ENCODE measurements around the gene ZCCHC17. TPM values are rescaled to one million over a fixed set of nuclear protein-coding genes. Genes with fewer than 3 reads are reported as not detected.

Gene ZCCHC17
- total RNA-seq, 2 donors from 2014 or later, result 13.1 to 21.7 TPM

DNA sequence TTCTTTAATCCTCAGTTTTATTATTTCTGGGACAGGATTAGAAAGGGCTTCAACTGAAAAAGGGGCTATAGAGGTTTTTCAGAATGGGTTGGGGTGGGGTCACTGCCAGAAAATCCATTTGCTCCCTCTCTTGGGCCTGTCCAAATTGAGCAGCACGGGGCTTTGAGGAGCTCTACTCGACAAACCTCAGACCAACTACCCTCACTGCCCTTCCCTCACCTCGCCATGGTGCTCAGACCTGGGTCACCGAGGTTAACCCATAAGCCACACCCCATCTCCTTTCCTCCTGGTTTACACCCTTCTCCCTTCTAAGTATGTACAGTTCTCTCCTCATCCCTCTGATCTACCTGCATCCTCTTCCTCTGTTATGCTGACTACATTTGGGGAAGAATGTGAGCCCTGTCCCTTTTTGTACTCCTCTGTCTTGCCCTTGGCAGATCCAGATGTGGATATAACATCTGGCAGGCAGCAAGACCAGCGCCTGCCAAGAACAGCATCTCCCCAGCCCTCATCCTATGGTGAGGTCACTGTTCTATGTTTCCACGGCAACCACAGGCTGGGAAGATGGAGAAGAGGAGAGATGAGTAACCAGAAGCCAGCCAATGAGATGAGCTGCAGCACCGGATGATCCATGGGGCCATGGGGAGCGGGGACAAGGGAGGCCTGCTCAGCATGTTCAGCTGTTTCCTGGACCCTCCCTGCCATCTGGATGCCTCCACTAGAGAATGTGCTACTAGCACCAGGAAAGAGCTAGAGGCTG is 79.7 kb downstream of the ZCCHC17 start:
- no peaks in the 10 kb centered on the region for H3K36me3 ChIP-seq
- H3K27ac ChIP-seq, result no peak overlapping the region
- no peaks in the 10 kb centered on the region for H3K9me3 ChIP-seq
- ATAC-seq (ENCODE audit: insufficient number of reproducible peaks, low FRiP score, low read depth), result no peak
- peaks cover 18 to 62% of the 10 kb centered on the region in 2 donors for H3K4me1 ChIP-seq (ENCODE audit: control insufficient read depth in 1 of 2, low read depth in 2 of 2)
- TF ChIP-seq, protein P1, sequence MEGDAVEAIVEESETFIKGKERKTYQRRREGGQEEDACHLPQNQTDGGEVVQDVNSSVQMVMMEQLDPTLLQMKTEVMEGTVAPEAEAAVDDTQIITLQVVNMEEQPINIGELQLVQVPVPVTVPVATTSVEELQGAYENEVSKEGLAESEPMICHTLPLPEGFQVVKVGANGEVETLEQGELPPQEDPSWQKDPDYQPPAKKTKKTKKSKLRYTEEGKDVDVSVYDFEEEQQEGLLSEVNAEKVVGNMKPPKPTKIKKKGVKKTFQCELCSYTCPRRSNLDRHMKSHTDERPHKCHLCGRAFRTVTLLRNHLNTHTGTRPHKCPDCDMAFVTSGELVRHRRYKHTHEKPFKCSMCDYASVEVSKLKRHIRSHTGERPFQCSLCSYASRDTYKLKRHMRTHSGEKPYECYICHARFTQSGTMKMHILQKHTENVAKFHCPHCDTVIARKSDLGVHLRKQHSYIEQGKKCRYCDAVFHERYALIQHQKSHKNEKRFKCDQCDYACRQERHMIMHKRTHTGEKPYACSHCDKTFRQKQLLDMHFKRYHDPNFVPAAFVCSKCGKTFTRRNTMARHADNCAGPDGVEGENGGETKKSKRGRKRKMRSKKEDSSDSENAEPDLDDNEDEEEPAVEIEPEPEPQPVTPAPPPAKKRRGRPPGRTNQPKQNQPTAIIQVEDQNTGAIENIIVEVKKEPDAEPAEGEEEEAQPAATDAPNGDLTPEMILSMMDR (IDR thresholded peaks at IDR 0.05), result no peak
- no peak overlapping the region for H3K4me3 ChIP-seq
- no peaks in the 10 kb centered on the region for H3K27me3 ChIP-seq (replicated peaks; ENCODE audit: insufficient read depth)
- no peak for DNase-seq (ENCODE audit: low spot score)

DNA sequence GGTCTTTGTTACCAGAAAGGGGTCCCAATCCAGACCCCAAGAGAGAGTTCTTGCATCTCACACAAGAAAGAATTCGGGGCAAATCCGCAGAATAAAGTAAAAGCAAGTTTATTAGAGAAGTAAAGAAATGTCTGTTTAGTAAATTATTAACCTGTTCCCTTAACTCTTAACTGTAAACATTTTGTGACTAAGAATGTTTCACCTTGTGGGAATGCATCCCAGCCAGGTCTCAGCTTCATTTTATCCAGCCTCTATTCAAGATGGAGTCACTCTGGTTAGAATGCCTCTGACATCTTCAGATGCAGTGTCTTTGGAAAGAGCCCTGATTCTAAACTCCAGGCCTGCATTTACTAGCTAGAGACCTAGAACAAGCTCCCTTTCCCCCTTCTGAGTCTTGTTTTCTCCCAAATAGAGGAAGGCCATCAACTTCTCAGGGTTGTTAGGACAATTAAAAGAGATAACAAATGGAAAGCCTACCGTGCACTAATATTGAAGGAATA is 80.6 kb downstream of the ZCCHC17 start:
- H3K27ac ChIP-seq, result no peak overlapping the region
- no peak for ATAC-seq (ENCODE audit: insufficient number of reproducible peaks, low FRiP score, low read depth)
- no peak for DNase-seq (ENCODE audit: low spot score)
- no peaks in the 10 kb centered on the region for H3K9me3 ChIP-seq
- peaks cover 16 to 60% of the 10 kb centered on the region in 2 donors for H3K4me1 ChIP-seq (ENCODE audit: control insufficient read depth in 1 of 2, low read depth in 2 of 2)
- no peaks in the 10 kb centered on the region for H3K36me3 ChIP-seq
- TF ChIP-seq, protein P1 (IDR thresholded peaks at IDR 0.05), result no peak
- no peak overlapping the region for H3K4me3 ChIP-seq
- H3K27me3 ChIP-seq (replicated peaks; ENCODE audit: insufficient read depth), result no peaks in the 10 kb centered on the region

DNA sequence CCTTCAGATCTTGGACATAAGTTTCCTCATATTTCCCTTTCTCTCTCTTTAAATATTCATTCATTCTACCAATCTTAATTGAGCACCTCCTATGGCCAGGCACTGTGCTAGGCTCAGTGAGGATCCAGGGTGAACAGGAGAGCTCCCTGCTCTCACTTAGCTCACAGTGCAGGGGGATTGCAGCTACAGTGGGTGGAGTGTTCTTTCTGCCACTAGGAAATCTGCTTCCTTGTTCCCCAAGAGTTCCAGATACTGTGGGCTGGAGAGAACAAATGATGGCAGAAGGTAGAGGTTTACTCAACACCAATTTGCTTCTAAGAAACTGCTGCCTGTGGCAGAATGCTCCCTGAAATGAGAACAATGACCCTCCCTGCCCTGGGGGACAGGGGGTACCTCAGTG is 81.2 kb downstream of the ZCCHC17 start:
- Histone ChIP-seq H3K27me3 (replicated peaks; ENCODE audit: insufficient read depth) (no peaks in the 10 kb centered on the region), H3K36me3 (no peaks in the 10 kb centered on the region), H3K9me3 (no peaks in the 10 kb centered on the region), H3K27ac (no peak overlapping the region), H3K4me3 (no peak overlapping the region), H3K4me1 (ENCODE audit: control insufficient read depth in 1 of 2, low read depth in 2 of 2) (peaks cover 12 to 55% of the 10 kb centered on the region in 2 donors)
- TF ChIP-seq, protein P1 (IDR thresholded peaks at IDR 0.05), result no peak
- ATAC-seq (ENCODE audit: insufficient number of reproducible peaks, low FRiP score, low read depth) (no peak), DNase-seq (ENCODE audit: low spot score) (no peak)

DNA sequence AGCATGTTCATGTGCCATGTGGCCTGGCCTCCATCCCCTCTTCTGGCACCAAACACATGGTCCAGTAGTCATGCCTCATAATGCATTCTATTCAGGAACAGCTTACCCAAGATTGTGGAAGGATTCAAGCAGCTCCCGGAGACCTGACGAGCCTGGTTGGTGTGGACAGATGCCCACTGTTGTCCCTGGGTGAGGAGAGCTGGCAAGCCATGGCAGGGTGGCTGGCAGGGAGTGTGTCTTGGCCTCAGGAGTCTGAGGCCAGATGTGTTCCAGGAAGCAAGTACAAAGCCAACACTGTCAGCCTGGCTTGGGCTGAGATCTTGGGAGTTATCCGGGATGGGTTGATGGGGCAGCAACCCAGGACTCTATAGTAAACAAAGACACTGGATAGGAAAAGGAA is 83.3 kb downstream of the ZCCHC17 start:
- Histone ChIP-seq H3K4me1 (ENCODE audit: control insufficient read depth in 1 of 2, low read depth in 2 of 2) (peaks cover 0 to 34% of the 10 kb centered on the region in 2 donors), H3K36me3 (no peaks in the 10 kb centered on the region), H3K9me3 (no peaks in the 10 kb centered on the region), H3K27me3 (replicated peaks; ENCODE audit: insufficient read depth) (no peaks in the 10 kb centered on the region), H3K27ac (no peak overlapping the region), H3K4me3 (no peak overlapping the region)
- TF ChIP-seq, protein P1 (IDR thresholded peaks at IDR 0.05), result no peak
- DNase-seq (ENCODE audit: low spot score) (no peak), ATAC-seq (ENCODE audit: insufficient number of reproducible peaks, low FRiP score, low read depth) (no peak)

DNA sequence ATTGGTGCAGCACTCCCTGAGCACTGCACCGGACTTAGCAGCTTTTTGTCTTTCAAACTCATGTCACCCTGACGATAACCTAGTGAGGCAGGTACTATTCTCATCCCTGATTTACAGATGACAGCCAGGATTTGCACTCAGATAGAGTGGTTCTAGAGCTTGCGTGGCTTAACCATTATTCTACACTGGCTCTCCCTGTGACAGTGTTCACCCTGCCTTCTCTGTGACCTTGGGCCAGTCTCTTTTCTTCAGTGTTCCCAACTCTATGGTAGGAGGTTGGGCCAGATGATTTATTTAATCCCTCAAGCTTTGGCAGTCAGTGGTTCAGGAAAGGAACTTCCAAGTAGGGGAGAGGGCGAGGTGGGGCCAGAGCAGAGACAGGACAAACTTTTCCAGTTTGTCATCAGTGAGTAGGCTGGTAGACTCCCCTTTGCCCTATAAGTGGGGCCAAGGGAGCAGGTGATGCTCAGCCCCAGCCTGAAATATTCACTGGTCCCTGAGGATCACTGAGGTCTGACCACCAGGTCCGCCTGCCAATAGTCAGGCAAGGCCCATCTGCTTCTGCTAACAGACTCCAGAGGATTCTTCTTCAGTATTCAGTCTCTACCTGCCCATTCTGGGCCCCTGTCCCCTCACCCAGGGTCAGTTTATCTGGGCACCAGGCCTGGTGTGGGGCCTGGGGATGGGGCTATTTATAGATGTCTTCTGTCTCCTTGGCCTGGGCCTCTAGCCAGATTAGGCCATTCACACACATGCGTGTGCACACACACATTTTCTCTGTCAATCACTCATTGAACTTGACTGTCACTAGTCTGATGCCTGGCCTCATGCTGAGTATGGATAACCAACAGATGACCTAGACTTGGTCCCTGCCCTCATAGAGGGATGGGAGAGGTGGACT is 84.8 kb downstream of the ZCCHC17 start:
- H3K9me3 ChIP-seq, result no peaks in the 10 kb centered on the region
- no peaks in the 10 kb centered on the region for H3K27me3 ChIP-seq (replicated peaks; ENCODE audit: insufficient read depth)
- peak; percentile 25 for ATAC-seq (ENCODE audit: insufficient number of reproducible peaks, low FRiP score, low read depth)
- no peak overlapping the region for H3K4me3 ChIP-seq
- TF ChIP-seq, protein P1 (IDR thresholded peaks at IDR 0.05), result no peak
- no peak overlapping the region for H3K27ac ChIP-seq
- peaks cover 0 to 26% of the 10 kb centered on the region in 2 donors for H3K4me1 ChIP-seq (ENCODE audit: control insufficient read depth in 1 of 2, low read depth in 2 of 2)
- H3K36me3 ChIP-seq, result no peaks in the 10 kb centered on the region
- DNase-seq (ENCODE audit: low spot score), result no peak
